Measurements from ENCODE around the gene PACRG.

- TF ChIP-seq, protein P1, sequence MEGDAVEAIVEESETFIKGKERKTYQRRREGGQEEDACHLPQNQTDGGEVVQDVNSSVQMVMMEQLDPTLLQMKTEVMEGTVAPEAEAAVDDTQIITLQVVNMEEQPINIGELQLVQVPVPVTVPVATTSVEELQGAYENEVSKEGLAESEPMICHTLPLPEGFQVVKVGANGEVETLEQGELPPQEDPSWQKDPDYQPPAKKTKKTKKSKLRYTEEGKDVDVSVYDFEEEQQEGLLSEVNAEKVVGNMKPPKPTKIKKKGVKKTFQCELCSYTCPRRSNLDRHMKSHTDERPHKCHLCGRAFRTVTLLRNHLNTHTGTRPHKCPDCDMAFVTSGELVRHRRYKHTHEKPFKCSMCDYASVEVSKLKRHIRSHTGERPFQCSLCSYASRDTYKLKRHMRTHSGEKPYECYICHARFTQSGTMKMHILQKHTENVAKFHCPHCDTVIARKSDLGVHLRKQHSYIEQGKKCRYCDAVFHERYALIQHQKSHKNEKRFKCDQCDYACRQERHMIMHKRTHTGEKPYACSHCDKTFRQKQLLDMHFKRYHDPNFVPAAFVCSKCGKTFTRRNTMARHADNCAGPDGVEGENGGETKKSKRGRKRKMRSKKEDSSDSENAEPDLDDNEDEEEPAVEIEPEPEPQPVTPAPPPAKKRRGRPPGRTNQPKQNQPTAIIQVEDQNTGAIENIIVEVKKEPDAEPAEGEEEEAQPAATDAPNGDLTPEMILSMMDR (conservative IDR thresholded peaks at IDR 0.05 in 1 of 2, IDR thresholded peaks at IDR 0.05 in 1 of 2; ENCODE audit: extremely low read depth in 1 of 2, insufficient read depth in 1 of 2, low read depth in 1 of 2, low read length in 2 of 2), result no peak
- no peak for TF ChIP-seq EZH2 (IDR thresholded peaks at IDR 0.05; ENCODE audit: borderline replicate concordance, low read length)
These were observed 299.1 kb downstream of the PACRG start for GRCh38 chr6:163026893-163027292.
